Measurements from ENCODE around the gene BARHL1.

BARHL1 gene

DNA sequence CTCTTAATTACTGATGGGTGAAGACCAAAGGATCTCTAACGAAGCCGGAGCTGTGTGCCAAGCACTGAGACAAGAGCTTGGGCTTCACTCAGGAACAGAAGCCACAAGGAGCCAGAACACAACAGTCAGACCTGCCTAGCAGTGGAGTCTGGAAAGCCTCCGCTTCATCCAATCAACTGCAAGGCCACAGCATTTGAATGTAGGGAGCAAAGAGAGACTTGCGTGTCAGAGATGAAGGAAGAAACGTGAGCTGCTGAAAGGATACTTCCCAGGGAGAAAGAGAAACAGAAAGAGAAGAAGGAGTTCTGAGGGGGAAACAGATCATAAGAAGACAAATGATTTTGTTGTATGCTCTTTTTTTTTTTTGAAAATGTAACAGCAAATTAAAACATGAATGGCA, 43.9 kb downstream of the BARHL1 start:
- no peak for DNase-seq

- DNase-seq: no peak
These were observed 44.7 kb downstream of the BARHL1 start for GRCh38 chr9:132627106-132627505.

DNA sequence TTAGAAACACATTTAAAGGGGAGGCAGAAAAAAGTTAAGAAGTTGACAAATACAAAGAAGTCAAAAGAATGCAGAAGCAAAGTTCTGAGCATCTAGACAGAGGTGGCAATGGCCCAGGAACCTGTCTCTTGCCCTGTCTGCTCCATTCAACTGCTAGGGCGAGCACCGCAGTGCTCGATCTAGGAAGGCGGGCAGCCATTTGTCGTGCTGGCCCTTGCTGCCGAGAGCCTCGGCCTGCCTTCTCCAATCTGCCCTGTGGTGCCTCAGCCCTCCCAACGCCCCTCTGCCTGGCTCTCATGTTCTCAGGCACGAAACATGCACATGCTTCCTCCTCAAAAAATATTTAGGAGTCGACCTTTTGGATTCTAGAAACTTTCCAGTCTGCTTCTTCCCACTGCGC, 45.2 kb downstream of the BARHL1 start:
- no peak for DNase-seq

DNA sequence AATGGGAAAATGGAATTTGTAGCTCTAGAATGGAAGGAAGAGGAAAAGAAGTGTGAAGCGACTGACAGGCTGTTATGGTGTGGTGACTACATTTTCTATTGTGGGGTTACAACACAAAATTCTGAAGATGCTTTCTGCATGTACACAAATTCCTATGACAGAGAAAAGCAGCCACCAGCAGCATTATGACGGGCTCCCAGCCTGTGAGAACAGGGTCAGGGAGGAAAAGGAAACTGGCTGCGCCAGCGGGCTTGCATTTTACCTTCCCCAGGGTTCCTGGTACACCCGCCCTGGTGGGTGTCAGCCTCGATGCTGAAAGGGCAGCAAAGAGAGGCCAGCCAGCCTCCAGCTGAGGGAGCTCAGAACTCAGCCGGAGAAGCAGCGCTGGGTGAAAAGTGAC, 46.3 kb downstream of the BARHL1 start:
- no peak for DNase-seq

DNA sequence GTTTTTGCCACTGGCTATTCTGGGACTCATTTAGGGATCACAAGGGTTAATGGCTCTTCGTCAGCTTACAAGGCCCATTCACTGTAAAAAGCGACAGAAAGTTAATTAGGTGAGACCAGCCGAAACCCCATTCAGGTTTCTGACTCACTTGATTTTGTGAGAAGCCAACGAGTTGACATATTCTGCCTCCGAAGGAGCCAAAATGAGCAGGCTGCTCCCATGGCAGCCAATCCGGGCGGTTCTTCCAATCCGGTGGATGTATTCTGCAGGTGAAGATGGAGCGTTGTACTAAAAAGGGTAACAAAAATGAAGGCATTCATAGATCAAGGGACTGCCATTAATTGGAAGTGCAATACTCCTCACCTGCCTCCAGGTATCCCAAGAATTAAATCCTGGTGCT, 47.7 kb downstream of the BARHL1 start:
- no peak for DNase-seq

GRCh38 chr9:132630811-132631210, 48.4 kb downstream of the BARHL1 start:
- DNase-seq: no peak

DNA sequence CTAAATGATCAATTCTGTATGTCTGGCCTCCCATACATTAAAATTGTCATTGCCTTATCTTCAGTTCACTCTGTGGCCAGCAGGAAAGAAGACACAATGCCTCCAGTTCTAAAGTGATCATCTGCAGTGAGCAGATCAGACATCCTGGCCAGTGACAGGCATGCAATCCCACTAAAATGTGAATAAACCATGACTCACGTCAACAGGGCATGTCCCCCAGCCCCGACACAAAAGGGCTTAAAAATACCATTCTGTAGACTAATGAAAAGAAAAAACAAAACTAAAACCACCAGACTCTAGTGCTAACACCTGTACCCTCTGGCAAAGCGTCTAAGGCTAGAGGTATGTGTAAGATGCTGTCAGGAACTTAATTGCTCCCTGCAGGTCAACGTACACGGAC, 48.9 kb downstream of the BARHL1 start:
- DNase-seq: no peak

- no peak for DNase-seq
These were observed 49.3 kb downstream of the BARHL1 start for GRCh38 chr9:132631685-132632084.

DNA sequence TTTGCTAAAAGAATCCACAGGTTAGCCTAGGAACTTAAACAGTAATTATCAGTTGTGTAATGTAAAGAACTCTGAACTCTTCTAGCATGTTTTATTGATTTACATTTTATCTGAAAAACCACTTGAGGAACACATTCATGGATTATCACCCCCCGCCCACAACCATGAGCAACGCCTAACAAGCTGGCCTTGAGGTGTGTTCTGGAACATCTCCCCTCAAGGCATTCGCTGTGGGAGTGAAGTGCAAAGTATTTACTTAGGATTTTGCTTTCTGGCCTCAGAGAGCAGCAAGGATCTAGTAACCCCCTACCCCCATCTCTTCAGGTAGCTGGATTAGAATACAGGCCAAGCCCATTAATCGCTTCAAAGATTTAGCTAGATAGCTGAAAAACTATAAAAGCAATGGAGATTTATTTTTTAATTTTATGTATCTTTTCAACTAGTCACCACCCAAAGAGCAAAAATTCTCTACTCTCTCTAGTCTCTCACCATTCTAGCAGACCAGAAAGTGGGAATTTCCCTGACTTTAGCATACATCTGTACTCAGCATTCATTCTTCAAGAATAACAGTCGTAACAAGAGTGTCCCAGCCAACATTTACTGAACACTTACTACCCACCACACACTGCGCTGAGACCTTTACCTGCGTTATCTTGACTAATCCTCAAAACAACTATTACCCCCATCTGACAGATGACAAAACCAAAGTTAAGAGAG, 50.2 kb downstream of the BARHL1 start:
- DNase-seq: no peak

- no peak for DNase-seq
These were observed 51.9 kb downstream of the BARHL1 start for GRCh38 chr9:132634327-132634726.

GRCh38 chr9:132637351-132637750, 54.9 kb downstream of the BARHL1 start:
- DNase-seq: no peak

GRCh38 chr9:132637801-132638200, 55.4 kb downstream of the BARHL1 start:
- DNase-seq: no peak

DNA sequence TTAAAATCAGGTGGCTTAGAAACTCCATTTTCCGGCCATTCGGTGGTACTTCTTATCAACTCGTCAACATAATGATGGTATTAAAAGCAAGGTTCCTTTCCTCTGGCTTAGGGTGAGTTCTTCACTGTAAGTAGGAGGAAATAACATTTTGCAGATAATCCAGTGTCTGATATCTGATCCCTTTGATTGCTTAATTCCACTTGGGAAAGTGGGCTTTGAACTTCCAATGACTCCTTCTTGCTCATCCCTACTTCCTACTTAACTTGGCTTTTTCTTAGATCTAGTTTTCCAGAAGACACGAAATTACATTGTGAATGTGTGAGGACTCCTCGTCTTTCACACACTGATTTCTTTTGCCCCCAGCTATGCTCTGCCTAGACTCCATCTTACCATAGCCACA, 55.8 kb downstream of the BARHL1 start:
- no peak for DNase-seq

- no peak for DNase-seq
These were observed 56.9 kb downstream of the BARHL1 start for GRCh38 chr9:132639322-132639721.
